AG09319 (cell line): ENCODE data around the gene TFE3.

ENCODE experiments used
- DNase-seq: peaks from one replicate; pipeline ENCODE4 v3.0.0-alpha.2; 2010; ENCODE audit warnings: low read depth; ENCODE audit errors: extremely low read depth
- TF ChIP-seq, protein P1 (sequence below): IDR thresholded peaks from 2 replicates; pipeline ENCODE4 v1.5.1; 2011; ENCODE audit warnings: low read depth, mild to moderate bottlenecking, inconsistent platforms, low read length, moderate library complexity

Gene TFE3

DNA sequence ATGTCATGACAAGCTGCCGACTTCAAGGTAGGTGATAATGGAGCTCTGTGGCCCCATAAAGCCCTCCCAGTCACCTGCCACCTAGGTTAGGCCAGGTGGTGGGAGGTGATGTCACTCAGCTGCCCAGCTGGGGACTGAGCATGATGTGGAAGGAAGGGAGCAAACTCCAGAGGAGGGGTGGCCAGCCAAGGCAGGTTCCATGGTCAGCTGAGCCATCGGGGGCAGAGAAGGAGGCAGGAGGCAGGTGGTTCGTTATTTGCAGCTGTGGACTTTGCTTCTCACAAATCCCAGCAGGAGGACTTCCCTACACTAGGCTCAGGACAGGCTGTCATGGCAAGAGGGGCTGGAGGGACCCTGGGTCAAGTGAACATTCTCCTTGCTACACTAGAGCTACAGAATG lies 17.8 kb upstream of the TFE3 start:
- TF ChIP-seq, protein P1, sequence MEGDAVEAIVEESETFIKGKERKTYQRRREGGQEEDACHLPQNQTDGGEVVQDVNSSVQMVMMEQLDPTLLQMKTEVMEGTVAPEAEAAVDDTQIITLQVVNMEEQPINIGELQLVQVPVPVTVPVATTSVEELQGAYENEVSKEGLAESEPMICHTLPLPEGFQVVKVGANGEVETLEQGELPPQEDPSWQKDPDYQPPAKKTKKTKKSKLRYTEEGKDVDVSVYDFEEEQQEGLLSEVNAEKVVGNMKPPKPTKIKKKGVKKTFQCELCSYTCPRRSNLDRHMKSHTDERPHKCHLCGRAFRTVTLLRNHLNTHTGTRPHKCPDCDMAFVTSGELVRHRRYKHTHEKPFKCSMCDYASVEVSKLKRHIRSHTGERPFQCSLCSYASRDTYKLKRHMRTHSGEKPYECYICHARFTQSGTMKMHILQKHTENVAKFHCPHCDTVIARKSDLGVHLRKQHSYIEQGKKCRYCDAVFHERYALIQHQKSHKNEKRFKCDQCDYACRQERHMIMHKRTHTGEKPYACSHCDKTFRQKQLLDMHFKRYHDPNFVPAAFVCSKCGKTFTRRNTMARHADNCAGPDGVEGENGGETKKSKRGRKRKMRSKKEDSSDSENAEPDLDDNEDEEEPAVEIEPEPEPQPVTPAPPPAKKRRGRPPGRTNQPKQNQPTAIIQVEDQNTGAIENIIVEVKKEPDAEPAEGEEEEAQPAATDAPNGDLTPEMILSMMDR = no peak
- no peak for DNase-seq

DNA sequence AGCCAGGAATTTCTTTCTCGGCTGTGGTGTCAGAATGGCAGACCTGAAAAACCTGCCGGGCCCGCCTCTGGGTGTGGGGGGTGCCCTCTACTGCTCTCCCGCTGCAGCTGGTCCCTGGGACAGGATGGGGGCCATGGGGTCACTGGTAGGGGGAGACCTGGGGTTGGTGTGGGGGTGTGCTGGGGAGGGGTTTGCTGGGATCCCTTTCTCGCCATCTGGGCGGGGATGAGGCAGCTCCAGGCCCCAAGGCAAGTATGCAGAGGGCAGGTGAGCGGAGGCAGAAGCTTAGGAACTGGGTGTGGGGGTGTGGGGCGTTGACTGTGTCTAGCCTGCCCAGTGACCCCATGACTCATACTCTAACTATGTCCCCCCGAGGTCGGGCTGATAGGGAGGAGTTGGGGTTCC lies 16.5 kb upstream of the TFE3 start:
- DNase-seq = no peak
- TF ChIP-seq, protein P1 = no peak

- TF ChIP-seq, protein P1 = no peak
- no peak for DNase-seq
These were observed 16.0 kb upstream of the TFE3 start for GRCh38 chrX:49059201-49059600.

DNA sequence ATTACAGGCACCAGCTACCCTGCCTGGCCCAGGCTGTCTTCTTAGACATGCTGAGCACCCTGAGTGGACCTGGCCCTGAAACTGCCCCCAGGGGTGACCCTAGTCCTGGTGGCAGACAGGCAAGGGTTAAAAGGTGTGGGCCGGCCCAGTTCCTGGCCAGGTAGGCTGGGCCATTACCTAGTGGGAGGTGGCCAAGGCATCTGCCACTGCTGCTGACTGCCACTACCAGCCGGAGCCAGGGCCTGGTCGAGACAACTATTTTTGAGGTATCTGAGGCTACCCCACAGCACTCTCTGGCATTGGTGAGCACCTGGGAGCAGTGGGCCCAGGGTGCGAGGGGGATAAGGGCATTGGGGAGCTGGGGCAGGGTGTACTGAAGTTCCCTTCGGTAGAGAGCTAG lies 15.6 kb upstream of the TFE3 start, which contains the start of gene CCDC120:
TSS of gene CCDC120 (plus strand) at position 206 of the 400 bp plus-strand sequence. CDS start 3,043 bp downstream, outside the sequence.
- DNase-seq = no peak
- TF ChIP-seq, protein P1 = no peak

DNA sequence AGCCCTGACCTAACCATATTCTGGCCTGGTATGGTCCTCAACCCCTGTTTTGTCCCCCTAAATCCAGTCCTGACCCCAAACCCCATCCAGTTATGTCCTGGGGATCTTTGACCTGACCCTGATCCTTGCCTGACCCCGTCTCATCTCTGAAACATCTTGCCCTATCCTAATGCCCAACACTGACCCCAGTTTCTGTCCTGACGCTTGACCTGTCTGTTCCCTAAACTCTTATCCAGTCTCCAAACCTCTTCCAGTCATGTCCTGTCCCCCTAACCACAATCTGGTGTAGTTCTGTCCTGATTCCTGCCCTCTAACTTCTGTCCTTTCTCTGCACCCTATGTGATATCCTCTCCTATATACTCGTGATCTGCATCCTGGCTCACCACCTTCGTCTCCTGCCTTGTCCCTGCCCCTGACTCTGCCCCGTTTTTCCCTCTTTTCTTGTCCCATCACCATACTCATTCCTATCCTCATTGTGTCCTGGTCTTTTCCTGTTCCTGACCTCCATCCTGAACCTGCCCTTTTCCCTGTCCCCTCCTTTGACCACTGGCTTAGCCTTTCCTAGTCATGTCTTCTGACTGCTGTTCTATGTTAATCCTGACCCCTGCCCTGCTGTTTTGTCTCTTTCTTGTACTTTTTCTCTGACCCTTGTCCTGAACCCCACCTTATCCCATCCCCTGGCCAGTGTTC lies 11.1 kb upstream of the TFE3 start:
- no peak for DNase-seq

DNA sequence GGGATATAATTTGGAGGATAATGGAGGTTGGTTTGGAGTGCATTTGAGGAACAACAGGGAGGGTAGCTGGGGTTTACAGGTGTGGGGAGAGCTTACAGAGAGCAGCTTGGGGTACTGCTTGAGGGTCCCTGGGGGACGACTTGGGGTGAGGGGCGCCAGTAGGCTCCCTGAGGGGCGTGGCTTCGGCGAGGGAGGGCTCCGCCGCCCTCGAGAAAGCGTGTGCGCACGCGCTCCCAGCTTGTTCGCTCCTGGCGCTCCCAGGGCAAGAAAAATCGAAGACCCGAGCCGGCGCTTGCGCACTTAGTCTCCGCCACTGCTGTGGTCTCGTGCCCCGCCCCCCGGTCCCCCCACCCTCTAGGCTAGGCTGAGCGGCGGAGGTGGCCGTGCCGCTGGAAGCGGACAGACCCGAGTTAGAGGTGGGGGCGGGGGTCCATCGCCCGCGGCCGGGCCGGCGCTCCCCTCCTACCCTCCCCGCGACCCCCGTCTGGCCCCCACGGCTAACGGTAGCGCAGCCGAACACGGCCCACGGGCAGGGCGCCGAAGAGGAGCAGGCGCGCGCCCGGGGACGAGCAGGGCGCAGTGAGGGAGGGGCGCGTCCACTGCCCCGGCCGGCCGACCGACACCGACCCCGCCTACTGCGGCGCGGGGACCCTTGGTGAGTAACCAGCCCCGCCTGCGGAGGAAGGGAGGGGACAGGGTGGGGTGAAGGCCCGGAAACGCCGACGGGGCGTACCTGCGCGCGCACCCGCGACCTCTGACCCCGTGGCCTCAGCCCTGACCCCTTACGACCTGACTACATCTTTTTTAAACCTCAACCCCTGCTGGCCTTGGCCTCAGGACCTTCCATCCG lies 10.3 kb upstream of the TFE3 start:
- TF ChIP-seq, protein P1 = no peak
- no peak for DNase-seq

More for the DNA sequence above, 11.1 kb upstream of the TFE3 start:
- TF ChIP-seq, protein P1 = no peak

- DNase-seq = no peak
- TF ChIP-seq, protein P1 = no peak
These were observed 777 bp upstream of the TFE3 start for GRCh38 chrX:49043987-49044281.
